Activated CD8-positive, alpha-beta memory T cell treated with anti-CD3 and anti-CD28 coated beads for 4 hours (primary cell): ENCODE results near the gene WBP11.

Experiments used
- DNase-seq, 2 donors: peaks; one replicate each; pipeline ENCODE4 v3.0.0-alpha.2; 2020; ENCODE audit warnings: low read depth in 2 of 2

WBP11 gene

DNA sequence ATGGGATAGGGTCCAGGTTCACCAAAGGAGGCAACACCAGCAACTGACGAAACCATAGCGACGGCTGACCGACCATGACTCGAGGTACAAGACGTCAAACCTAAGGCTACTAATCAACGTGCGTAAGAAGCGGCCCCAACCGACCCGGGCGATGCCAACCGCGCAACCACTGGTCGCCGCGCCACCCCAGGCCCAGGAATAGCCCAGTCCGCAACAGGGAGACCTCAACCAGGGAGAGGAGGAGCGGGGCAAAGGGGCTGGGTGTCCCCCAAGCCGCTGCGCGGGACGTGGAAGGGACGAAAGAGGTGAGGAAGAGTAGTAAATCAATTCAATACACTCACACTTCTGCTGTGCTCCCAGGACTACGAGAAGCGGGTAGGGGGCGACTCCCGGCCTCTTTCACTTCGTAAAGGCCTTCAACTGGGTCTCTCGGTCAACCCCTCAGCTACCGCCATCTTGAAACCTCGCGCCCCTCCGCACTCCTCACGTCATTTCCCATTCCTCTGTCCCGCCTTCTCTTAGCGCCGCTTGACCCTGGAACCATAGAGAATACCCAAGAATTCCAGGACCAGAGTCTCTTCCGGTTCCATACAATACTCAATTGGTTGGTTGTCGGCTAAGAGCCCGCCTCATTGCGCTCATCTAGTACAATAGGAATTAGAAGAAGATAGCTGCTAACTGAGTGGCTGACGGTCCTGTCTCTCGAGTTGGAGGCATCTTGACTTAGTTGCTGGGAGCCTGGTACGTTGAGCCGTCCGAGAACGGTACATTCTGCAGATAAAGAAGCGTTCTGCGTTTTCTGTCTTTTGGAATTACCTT is at the start of gene WBP11, which contains the start of gene C12orf60:
Gene WBP11, minus strand, starts transcription at position 468 of the 819 bp plus-strand sequence. CDS start 2,095 bp downstream, outside the sequence.
Gene C12orf60, plus strand, starts transcription at position 660 of the 819 bp plus-strand sequence. CDS start 19,266 bp downstream, outside the sequence.
- DNase-seq = peak; percentile 64 to 83

DNA sequence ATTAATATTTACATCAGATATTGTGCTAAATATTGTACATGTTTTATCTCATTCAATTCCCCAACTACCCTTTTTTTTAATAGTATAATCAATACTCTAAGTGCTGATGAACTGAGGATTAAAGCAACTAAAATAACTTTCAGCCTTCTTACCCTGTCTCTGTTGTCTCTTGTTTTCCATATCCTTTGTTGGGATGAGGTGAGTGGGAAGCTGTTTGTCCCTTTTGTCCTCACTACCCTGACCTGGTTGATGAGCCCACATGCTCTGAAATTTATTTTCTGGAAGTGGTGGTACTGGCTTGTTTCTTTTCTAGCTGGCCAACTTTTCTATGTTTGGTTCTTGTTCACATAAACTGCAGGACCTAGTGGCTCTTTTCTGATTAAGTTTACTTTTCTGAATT is 49.6 kb upstream of the WBP11 start:
- DNase-seq = no peak

DNA sequence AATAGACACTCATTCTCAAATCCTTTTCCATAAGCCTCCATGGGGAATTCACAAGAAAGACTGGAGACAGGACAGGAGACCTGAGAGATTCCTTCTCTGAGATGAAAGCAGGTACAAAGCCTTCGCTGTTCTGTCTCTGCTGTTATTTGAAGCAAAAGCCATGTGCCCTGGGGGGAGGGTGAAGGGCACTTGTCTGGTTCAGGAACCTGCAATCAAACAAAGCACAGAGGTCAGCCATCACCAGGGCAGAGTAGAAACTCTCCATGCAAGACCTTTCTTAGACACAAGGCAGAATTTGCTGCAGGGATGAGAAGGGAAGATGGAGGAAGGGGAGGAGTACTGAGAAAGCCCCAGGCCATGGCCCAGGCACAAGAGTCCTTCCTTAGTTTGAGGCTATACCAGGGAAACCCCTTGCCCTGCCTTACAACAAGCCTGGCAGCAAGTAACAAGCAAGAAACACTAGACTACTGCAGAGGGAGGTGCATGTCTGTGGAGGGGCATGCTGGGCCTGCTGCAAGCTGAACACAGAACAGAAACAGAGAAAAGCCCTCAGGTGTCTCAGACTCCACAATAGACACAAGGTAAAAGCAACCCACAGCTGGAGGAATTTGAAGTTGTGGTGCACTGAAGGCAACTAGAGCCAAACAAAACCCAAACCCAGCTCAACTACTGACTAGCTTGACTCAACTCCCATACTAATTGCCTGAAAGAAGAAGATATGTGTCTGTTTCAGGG is 47.8 kb upstream of the WBP11 start:
- no peak for DNase-seq

DNA sequence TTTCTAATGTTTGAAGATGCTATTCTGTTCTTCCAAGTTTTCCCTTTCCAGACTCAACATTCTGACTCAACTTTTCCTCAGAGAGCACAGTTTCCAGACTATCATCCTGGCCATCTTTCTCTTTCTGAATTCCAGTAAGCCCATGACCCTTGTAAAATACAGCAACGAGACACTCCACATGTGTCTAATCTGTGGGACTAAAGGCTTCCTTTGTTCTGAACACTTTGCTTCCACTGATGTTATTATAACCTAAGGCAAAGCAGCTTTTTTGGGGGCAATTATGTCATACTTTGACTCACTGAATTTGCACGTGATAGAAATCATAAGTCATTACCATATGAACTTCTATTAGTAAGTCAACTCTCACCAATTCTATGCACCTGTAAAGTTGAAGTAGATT is 46.4 kb upstream of the WBP11 start:
- DNase-seq = no peak

DNA sequence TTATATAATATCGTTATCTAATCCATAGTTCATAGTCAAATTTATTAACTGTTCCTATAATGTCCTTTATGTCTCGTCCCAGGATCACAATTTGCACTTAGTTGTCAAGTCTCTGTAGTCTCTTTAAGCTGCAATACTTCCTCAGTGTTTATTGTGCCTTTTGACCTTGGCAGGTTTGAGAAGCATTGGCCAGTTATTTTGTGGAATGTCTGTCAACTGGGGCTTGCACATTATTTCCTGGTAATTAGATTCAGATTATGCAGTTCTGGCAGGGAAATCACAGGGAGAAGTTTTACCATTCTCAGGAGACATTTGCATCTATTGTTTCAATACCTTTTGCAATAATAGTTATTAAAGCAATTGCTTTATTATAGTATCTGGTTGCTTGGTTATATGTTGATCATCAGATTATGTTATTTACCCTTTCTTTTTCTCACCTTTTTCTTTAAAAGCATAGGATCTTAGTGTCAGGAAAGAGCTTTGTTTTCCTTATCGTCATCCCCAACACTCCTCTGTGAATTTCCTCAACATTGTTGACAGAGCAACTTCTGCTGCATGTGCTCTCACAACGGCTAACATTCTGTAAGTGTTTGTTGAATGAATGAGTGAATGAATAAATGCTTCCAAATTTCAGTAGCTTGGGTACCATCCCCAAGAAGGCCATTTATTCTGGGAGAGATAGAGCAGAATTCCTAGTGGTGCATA is 43.8 kb upstream of the WBP11 start:
- no peak for DNase-seq

DNA sequence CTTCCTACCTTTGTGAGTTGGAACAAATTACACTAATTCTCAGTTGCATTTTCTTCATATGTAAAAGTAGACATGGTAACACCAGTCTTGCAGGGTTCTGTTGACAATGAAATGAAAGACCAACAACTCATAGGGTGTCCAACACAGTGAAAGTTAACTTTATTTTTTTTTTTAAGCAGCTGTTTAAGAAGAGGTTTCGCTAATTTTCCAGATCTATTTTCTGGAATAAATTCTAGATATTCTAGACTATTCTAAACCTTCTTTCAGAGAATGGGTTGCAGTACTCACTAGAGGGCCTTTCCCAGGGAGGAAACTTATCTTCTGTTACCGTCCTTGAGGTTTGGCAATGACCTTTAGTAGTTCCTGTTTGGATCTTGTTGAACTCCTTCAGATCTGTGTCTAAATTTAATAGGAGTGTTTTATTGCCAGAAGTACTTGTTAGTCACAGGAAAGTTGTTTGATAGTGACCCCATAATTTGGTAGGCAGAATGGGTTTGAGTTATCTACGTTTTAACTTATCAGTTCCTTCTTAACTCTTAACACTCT is 42.8 kb upstream of the WBP11 start:
- no peak for DNase-seq

DNA sequence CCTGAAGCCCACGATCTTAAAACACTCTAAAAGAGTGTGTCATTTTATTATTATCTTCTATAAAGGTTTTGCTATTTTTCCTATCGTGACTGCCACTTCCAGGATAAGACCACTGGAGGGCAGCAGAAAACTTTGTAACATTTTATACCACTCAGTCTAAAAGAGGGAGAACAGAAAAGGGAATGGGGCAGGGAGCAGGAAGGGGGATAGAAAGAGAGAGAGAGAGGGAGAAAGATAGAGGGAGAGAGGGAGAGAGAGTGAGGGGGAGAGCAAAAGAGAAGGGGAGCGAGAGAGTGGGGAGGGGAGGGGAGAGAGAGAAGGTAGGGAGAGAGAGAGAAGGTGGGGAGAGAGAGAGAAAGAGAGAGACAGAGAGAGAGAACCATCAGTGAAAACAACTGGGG is 42.1 kb upstream of the WBP11 start:
- DNase-seq = peak; percentile 4 to 6

DNA sequence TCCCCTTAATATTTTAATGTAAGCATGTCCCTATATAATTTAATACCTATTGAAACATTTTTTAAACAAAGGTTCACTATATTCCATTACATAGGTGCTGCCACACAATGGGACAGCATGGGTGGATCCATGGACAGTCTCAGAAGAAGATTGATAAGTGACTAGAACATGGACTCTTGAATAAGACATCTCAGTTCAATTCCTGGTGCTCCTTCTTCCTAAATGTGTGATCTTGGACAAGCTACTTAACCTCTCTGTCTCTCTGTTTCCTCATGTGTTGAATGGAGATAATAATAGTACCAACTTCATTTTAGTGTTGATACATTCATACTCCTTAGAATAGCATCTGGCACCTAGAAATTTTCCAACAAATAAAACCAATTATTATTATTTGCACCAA is 41.1 kb upstream of the WBP11 start:
- DNase-seq = no peak

DNA sequence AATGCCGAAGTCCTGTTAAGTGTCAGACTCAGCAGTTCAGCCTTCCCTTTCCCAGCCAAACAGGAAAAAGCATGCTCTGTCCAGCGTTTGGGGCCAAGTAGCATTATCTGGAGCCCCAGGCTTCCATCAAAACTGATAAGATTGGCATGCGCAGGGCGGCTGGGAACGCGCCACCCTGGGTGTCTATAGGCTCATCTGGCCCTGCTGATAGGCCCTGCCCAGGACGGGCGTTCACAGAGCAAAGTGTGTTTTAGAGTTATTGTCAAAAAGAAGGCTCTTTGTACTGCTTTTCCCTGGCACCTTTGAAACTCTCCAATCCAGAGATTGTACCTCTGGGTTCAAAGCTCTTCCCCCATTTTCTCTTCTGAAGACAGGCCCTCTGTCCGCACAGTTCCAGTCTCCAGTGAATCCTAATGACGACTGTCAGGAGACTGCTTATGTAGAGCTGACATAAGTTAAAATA is 40.2 kb upstream of the WBP11 start, which contains the start of gene ART4:
Gene ART4, minus strand, starts transcription at position 102 of the 463 bp plus-strand sequence. CDS start 413 bp downstream, outside the sequence.
- DNase-seq = no peak

DNA sequence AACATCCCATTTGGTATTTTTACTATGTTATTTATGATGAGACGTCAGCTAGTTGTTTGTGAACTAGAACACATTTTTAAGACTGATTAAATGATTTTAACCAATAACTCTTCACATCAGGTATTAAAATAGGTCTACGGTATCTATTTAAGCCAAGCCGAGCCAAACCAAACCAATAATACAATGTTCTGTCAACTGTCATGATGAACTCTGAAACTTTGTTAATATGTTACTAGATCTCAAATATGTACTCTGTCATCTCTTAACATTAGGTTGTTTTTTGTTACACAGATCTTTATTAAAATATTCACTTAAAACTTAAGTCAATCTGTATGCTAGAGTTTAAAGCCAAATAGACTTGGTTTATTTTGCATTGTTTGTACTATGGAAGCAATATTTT is 39.0 kb upstream of the WBP11 start:
- no peak for DNase-seq

DNA sequence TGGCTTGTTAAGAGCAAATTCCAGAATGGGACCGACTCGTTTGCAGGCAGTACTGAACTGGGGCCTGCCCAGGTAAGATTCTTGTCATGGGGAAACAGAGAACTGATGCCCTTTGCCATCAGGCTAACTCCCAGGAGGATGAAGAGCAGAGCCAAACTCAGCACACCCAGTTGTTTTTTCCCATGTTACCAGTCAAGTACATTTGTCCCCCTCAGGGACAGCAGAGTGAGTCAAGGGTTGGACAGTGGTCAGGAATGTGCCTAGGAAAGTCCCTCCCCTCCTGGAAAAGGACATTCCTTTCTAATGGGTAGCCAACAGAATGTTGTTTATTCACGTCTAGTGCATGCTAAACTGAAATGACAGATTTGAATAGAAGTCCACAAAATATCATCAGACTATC is 38.5 kb upstream of the WBP11 start:
- no peak for DNase-seq

DNA sequence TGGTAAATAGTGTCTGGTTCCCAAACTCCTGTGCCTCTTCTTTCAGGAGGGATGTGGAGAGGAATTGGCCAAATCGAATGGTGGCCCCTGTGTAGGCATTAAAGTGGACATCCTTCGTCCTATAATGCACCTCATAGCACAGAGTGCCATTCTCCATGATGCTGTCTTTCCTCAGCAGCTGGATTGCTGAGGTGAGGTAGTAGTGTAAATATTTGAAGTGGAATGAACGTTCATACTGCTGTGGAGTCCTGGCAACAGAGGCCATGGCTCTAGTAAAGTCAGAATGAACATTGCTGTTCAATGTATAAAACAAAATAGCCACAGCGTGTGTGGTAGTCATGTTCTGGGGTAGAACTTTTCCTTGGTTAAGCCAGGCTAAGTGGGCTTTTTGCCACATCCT is 37.3 kb upstream of the WBP11 start:
- DNase-seq = no peak

DNA sequence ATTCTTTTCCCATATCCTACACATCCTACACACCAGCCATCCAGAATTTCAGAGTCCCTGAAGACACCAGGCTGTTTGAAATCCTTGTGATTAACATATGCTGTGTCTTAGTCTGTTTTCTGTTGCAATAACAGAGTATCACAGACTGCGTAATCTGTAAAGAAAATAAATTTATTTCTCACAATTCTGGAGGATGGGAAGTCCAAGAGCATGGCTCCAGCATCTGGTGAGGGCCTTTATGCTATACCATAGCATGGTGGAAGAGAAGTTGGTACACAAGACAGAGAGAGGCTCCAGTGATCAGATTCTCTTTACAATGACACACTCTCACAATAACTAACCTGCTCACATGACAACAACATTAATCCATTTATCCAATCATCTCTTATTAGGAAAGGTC is 36.0 kb upstream of the WBP11 start:
- DNase-seq = no peak

DNA sequence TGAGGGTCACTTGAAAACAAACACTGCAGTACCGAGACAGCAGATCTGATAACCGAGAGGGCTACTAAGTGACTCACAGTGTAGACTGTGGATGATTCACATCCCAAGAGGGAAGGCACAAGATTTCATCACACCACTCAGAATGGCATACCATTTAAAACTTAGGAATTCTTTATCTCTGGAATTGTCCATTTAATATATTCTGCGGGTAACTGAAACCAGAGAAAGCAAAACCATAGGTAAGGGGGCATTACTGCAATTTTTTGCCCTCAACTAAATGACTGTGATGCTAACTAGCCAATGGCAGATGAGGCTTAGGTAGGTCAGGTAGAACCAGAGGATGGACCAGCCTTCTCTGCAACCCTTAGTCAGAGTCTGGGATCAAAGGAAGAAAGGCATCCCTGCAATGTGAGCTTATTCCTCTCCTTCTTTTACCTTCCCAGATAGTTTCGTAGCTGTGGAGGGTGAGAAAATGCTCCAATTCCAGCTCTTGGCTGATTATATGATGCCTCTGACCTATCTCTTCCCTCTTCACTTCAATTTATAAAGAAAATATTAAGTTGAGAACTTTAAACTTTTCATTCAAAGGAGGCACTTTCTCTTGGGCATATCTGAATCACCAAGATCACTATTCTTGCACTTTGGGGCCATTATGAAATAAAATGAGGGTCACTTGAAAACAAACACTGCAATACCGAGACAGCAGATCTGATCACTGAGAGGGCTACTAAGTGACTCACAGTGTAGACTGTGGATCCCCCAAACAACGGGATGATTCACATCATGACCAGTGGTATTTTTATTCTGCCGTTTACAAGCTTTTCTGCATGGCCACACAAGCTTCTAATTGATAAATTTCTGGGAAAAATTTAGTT is 33.3 kb upstream of the WBP11 start:
- DNase-seq = no peak

DNA sequence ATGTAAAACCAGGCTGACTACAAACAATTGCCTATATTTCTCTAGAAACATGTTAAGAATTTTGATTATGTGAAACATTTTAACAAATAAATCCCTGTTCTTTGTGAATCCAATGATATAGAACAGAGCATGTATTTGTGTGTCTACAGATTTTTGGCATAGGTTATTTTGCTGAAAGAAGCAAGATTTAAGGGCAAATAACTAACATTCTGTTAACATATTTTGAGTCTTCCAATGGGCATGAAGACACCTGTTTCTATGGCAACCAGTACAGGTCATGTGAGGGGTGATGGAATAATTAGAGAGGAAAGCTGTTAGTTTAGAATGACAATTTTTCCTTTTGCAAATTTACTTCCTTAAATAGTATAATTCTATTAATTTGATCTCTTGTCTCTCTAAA is 31.2 kb upstream of the WBP11 start:
- DNase-seq = no peak

DNA sequence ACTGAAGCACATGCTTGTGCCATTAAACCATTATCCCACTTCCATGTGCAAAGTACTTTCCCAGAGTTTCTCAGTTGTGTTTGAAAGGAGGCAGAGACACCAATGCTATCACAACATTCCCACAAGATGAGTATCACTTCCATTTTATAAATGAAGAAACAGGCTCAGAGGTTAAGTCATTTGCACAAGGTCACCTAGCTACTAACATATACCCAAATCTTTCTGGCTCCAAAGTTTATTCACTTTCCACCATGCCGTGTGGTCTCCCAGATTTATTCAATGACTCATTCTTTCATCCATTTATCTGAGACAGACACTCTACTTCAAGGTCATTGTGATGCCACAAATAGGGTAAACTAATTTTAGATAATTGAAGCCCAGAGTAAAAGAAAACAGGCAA is 30.7 kb upstream of the WBP11 start:
- DNase-seq = no peak

DNA sequence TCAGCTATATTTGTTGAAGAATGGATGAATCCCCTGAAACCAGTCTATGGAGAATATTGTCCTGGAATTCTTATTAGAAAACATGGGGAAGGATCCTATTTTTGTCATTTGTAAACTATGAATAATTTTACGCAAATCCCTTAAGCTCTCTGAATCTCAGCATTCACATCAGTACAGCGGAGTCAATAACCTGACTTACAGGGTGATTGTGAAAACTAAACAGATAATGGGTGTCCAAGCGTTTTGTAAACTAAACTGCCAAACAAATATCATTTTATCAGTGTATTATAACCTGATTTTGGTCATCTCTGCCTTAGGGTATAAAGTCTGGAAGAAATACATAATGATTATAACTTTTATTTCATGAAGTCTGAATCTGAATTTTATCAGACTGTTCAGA is 30.1 kb upstream of the WBP11 start:
- no peak for DNase-seq

DNA sequence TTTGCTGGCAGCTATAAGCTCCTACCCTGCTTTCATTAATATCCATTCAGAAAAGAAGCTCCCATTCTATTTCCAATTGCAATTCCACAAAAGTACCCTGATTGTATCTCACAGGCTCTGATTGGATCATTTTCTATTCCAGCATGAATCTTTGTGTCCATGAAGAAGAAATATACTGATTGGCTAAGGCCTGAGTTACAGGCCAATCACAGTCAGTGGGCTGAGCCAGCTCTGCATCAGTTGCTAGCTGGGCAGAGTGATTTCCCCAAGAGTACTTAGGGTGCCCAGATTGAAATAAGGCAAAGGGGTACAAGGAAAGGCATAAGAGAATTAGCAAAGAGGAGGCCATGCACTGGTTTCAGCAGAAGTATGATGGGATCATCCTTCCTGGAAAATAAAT is 25.6 kb upstream of the WBP11 start:
- no peak for DNase-seq

DNA sequence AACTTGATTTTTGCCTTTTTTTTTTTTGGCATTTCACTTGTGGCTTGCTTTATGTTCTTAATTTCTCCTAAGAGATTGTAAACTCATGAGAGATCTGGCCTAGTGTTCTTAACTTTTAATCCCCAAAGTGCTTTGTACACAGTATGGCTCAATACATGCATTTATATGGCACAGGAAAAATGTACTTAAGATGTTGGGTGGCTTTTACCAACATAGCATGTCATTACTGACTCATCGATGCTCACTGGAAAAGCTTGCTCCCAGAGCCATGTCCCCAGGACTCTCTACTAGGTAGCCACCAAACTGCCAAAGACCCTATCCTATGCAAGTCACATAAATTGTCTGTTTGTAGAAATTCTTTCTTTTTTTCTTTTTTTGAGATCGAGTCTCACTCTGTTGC is 23.8 kb upstream of the WBP11 start:
- DNase-seq = no peak

DNA sequence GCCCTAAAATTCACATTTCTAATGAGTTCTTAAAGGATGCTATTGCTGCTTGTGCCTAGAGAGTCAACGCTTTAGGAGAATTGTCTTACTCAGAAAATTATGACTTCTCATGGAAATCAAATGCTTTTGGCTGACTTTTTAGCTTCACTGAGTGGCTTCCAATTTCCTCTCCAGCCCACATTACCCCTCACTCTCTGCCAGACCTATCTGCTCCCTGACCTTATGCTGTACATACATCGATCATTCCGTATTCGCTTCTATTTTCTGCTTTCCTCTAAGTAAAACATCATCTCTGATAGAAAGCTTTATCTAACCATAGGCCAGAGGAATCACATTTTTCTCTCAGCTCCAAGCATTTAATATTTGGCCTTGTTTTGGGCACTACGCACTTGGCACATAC is 23.2 kb upstream of the WBP11 start:
- no peak for DNase-seq

DNA sequence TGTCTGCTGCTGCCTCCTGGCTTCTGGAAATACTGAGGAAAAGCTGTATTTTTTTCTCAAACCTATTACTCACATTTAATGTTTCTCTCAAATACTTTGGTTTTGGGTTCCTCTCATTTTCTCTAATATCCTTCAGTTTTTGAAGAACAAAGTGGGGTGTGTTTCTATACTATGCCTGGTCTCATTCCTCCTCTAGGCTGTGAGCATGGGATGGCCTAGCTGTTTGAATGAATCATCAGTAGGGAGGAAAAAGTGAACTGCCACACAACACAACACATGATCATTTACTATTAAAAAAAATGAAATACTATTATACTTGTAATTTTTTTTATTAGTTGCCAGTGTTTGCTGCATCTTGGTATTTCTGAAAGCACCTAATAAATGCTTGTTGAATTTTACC is 22.0 kb upstream of the WBP11 start:
- DNase-seq = no peak
